Muscle layer of colon (tissue), 2 donors: ENCODE measurements around the gene MAML2.

ENCODE experiments used
- H3K27ac ChIP-seq: one replicate; pipeline ENCODE4 v1.7.0; 2013; ENCODE audit warnings: low read depth, mild to moderate bottlenecking, low read length, moderate library complexity
- H3K27me3 ChIP-seq, 2 donors: one replicate each; pipeline ENCODE4 v1.7.0; 2013; ENCODE audit warnings: low read length in 2 of 2, mild to moderate bottlenecking in 2 of 2; ENCODE audit not compliant: insufficient read depth in 2 of 2, control insufficient read depth in 1 of 2
- H3K36me3 ChIP-seq: one replicate; pipeline ENCODE4 v1.7.0; 2013; ENCODE audit warnings: mild to moderate bottlenecking, low read length; ENCODE audit not compliant: insufficient read depth
- H3K4me1 ChIP-seq: one replicate; pipeline ENCODE4 v1.7.0; 2013; ENCODE audit warnings: mild to moderate bottlenecking, low read length; ENCODE audit not compliant: insufficient read depth
- H3K4me3 ChIP-seq, 2 donors: one replicate each; pipeline ENCODE4 v1.7.0; 2013; ENCODE audit warnings: low read length in 2 of 2, low read depth in 1 of 2, mild to moderate bottlenecking in 1 of 2, moderate library complexity in 1 of 2
- H3K9ac ChIP-seq: one replicate; pipeline ENCODE4 v1.7.0; 2013; ENCODE audit warnings: low read length
- H3K9me3 ChIP-seq: one replicate; pipeline ENCODE4 v1.7.0; 2013; ENCODE audit warnings: mild to moderate bottlenecking, low read length
- donor health status: abdominal sarcoma.
- donor health status: Adenocarcinoma of cecum.

The MAML2 gene

GRCh38 chr11:96303064-96303463 is 39.9 kb downstream of the MAML2 start:
- H3K9ac ChIP-seq, result no peak overlapping the region
- no peaks in the 10 kb centered on the region for H3K9me3 ChIP-seq
- H3K4me1 ChIP-seq, result peaks cover 27% of the 10 kb centered on the region
- no peak overlapping the region for H3K4me3 ChIP-seq
- H3K27ac ChIP-seq, result no peak overlapping the region
- H3K27me3 ChIP-seq, result no peaks in the 10 kb centered on the region
- H3K36me3 ChIP-seq, result no peaks in the 10 kb centered on the region

GRCh38 chr11:96301818-96302217 is 41.2 kb downstream of the MAML2 start:
- no peak overlapping the region for H3K9ac ChIP-seq
- H3K27me3 ChIP-seq, result no peaks in the 10 kb centered on the region
- H3K4me3 ChIP-seq, result no peak overlapping the region
- H3K27ac ChIP-seq, result no peak overlapping the region
- no peaks in the 10 kb centered on the region for H3K9me3 ChIP-seq
- H3K4me1 ChIP-seq, result peaks cover 21% of the 10 kb centered on the region
- no peaks in the 10 kb centered on the region for H3K36me3 ChIP-seq

GRCh38 chr11:96299155-96299888 is 43.7 kb downstream of the MAML2 start:
- H3K4me1 ChIP-seq, result peaks cover 13% of the 10 kb centered on the region
- H3K36me3 ChIP-seq, result no peaks in the 10 kb centered on the region
- no peak overlapping the region for H3K4me3 ChIP-seq
- no peaks in the 10 kb centered on the region for H3K9me3 ChIP-seq
- H3K27ac ChIP-seq, result no peak overlapping the region
- no peak overlapping the region for H3K9ac ChIP-seq
- H3K27me3 ChIP-seq, result no peaks in the 10 kb centered on the region

GRCh38 chr11:96295369-96295768 is 47.6 kb downstream of the MAML2 start:
- H3K27ac ChIP-seq, result no peak overlapping the region
- no peak overlapping the region for H3K4me3 ChIP-seq
- no peak overlapping the region for H3K9ac ChIP-seq
- peaks cover 17% of the 10 kb centered on the region for H3K4me1 ChIP-seq
- H3K36me3 ChIP-seq, result no peaks in the 10 kb centered on the region
- no peaks in the 10 kb centered on the region for H3K27me3 ChIP-seq
- H3K9me3 ChIP-seq, result no peaks in the 10 kb centered on the region

- Histone ChIP-seq H3K4me3 (no peak overlapping the region), H3K27me3 (no peaks in the 10 kb centered on the region), H3K9me3 (no peaks in the 10 kb centered on the region), H3K27ac (no peak overlapping the region), H3K4me1 (peaks cover 8% of the 10 kb centered on the region), H3K9ac (no peak overlapping the region), H3K36me3 (no peaks in the 10 kb centered on the region)
Measured at GRCh38 chr11:96294289-96294688, 48.7 kb downstream of the MAML2 start.

GRCh38 chr11:96293598-96294021 is 49.4 kb downstream of the MAML2 start:
- Histone ChIP-seq H3K9me3 (no peaks in the 10 kb centered on the region), H3K27me3 (no peaks in the 10 kb centered on the region), H3K36me3 (no peaks in the 10 kb centered on the region), H3K27ac (no peak overlapping the region), H3K4me1 (peaks cover 8% of the 10 kb centered on the region), H3K9ac (no peak overlapping the region), H3K4me3 (no peak overlapping the region)

- Histone ChIP-seq H3K27ac (no peak overlapping the region), H3K9ac (no peak overlapping the region), H3K36me3 (no peaks in the 10 kb centered on the region), H3K4me1 (peaks cover 8% of the 10 kb centered on the region), H3K4me3 (no peak overlapping the region), H3K27me3 (no peaks in the 10 kb centered on the region), H3K9me3 (no peaks in the 10 kb centered on the region)
Measured at GRCh38 chr11:96293109-96293508, 49.9 kb downstream of the MAML2 start.

- Histone ChIP-seq H3K4me1 (peaks cover 8% of the 10 kb centered on the region), H3K36me3 (no peaks in the 10 kb centered on the region), H3K27ac (no peak overlapping the region), H3K9ac (no peak overlapping the region), H3K4me3 (no peak overlapping the region), H3K9me3 (no peaks in the 10 kb centered on the region), H3K27me3 (no peaks in the 10 kb centered on the region)
Measured at GRCh38 chr11:96292291-96293010, 50.5 kb downstream of the MAML2 start.

- no peak overlapping the region for H3K9ac ChIP-seq
- H3K27ac ChIP-seq, result no peak overlapping the region
- no peak overlapping the region for H3K4me3 ChIP-seq
- peaks cover 8% of the 10 kb centered on the region for H3K4me1 ChIP-seq
- no peaks in the 10 kb centered on the region for H3K9me3 ChIP-seq
- no peaks in the 10 kb centered on the region for H3K36me3 ChIP-seq
- H3K27me3 ChIP-seq, result no peaks in the 10 kb centered on the region
Measured at GRCh38 chr11:96290631-96291030, 52.4 kb downstream of the MAML2 start.

- Histone ChIP-seq H3K4me3 (no peak overlapping the region), H3K9me3 (no peaks in the 10 kb centered on the region), H3K27me3 (no peaks in the 10 kb centered on the region), H3K36me3 (no peaks in the 10 kb centered on the region), H3K9ac (no peak overlapping the region), H3K27ac (no peak overlapping the region), H3K4me1 (peaks cover 8% of the 10 kb centered on the region)
Measured at GRCh38 chr11:96290031-96290430, 53.0 kb downstream of the MAML2 start.

- Histone ChIP-seq H3K9me3 (no peaks in the 10 kb centered on the region), H3K27me3 (no peaks in the 10 kb centered on the region), H3K9ac (no peak overlapping the region), H3K4me1 (peaks cover 8% of the 10 kb centered on the region), H3K27ac (no peak overlapping the region), H3K36me3 (no peaks in the 10 kb centered on the region), H3K4me3 (no peak overlapping the region)
Measured at GRCh38 chr11:96288915-96289314, 54.1 kb downstream of the MAML2 start.
